ENCODE data around the gene LITAF. TPM values are rescaled to one million over a fixed set of nuclear protein-coding genes. Genes with fewer than 3 reads are reported as not detected.

Gene LITAF
- polyA plus RNA-seq, 1 donor from 2014 or later = 0.31 TPM

DNA sequence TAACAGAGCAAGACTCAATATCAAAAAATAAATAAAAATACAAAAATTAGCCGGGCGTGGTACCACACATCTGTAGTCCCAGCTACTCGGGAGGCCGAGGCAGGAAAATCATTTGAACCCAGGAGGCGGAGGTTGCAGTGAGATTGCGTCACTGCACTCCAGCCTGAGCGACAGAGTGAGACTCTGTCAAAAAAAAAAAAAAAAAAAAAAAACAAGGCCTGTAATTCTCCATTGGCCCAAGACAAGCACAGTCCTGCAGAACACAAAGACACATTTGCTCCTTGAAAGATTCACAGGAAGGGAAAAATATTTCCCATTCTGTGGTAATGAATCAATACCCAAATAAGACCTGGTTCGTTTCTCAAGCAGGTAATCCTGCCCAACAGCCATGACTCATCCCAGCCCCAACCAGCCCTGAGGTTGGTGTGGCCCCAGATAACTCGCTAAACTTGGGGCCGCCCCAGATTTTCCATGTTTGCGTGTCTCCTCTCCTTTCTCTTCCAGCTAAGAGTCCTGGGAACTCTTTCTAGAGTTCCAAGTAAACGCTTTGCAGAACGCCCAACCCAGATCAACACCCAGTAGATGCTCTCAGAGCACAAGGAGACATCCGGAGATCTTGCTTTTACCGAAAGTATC is 41.2 kb upstream of the LITAF start:
- H4K20me1 ChIP-seq (ENCODE audit: insufficient read depth) = no peaks in the 10 kb centered on the region
- H3K9me3 ChIP-seq (ENCODE audit: low read length) = no peaks in the 10 kb centered on the region
- H3K27me3 ChIP-seq (ENCODE audit: insufficient read depth, low read depth, low read length) = no peaks in the 10 kb centered on the region
- no peaks in the 10 kb centered on the region for H3F3A ChIP-seq (ENCODE audit: insufficient read depth, low read length, poor library complexity, severe bottlenecking)
- no peaks in the 10 kb centered on the region for H3K36me3 ChIP-seq (ENCODE audit: insufficient read depth, low read length)
- no peaks in the 10 kb centered on the region for H3K9me2 ChIP-seq (ENCODE audit: insufficient read depth, low read length)
- H3K27ac ChIP-seq (ENCODE audit: low read length) = no peak overlapping the region
- H2AFZ ChIP-seq (ENCODE audit: low read depth, low read length) = no peak overlapping the region
- H3K4me2 ChIP-seq (ENCODE audit: low read length) = no peak overlapping the region
- H3K4me3 ChIP-seq (ENCODE audit: low read length) = no peak overlapping the region
- TF ChIP-seq, protein P1, sequence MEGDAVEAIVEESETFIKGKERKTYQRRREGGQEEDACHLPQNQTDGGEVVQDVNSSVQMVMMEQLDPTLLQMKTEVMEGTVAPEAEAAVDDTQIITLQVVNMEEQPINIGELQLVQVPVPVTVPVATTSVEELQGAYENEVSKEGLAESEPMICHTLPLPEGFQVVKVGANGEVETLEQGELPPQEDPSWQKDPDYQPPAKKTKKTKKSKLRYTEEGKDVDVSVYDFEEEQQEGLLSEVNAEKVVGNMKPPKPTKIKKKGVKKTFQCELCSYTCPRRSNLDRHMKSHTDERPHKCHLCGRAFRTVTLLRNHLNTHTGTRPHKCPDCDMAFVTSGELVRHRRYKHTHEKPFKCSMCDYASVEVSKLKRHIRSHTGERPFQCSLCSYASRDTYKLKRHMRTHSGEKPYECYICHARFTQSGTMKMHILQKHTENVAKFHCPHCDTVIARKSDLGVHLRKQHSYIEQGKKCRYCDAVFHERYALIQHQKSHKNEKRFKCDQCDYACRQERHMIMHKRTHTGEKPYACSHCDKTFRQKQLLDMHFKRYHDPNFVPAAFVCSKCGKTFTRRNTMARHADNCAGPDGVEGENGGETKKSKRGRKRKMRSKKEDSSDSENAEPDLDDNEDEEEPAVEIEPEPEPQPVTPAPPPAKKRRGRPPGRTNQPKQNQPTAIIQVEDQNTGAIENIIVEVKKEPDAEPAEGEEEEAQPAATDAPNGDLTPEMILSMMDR (IDR thresholded peaks at IDR 0.05; ENCODE audit: poor library complexity, severe bottlenecking) = no peak
- TF ChIP-seq MXI1 (conservative IDR thresholded peaks at IDR 0.05; ENCODE audit: poor library complexity, severe bottlenecking) (no peak), EZH2 (IDR thresholded peaks at IDR 0.05; ENCODE audit: borderline replicate concordance, insufficient read depth, low read length, poor library complexity, severe bottlenecking) (no peak), TAF1 (IDR thresholded peaks at IDR 0.05; ENCODE audit: low read depth) (no peak), EP300 (conservative IDR thresholded peaks at IDR 0.05; ENCODE audit: poor library complexity, severe bottlenecking) (no peak), SMC3 (conservative IDR thresholded peaks at IDR 0.05; ENCODE audit: poor library complexity) (no peak), POLR2AphosphoS5 (IDR thresholded peaks at IDR 0.05) (no peak), RAD21 (conservative IDR thresholded peaks at IDR 0.05) (no peak)
- TF ChIP-seq, protein P2, sequence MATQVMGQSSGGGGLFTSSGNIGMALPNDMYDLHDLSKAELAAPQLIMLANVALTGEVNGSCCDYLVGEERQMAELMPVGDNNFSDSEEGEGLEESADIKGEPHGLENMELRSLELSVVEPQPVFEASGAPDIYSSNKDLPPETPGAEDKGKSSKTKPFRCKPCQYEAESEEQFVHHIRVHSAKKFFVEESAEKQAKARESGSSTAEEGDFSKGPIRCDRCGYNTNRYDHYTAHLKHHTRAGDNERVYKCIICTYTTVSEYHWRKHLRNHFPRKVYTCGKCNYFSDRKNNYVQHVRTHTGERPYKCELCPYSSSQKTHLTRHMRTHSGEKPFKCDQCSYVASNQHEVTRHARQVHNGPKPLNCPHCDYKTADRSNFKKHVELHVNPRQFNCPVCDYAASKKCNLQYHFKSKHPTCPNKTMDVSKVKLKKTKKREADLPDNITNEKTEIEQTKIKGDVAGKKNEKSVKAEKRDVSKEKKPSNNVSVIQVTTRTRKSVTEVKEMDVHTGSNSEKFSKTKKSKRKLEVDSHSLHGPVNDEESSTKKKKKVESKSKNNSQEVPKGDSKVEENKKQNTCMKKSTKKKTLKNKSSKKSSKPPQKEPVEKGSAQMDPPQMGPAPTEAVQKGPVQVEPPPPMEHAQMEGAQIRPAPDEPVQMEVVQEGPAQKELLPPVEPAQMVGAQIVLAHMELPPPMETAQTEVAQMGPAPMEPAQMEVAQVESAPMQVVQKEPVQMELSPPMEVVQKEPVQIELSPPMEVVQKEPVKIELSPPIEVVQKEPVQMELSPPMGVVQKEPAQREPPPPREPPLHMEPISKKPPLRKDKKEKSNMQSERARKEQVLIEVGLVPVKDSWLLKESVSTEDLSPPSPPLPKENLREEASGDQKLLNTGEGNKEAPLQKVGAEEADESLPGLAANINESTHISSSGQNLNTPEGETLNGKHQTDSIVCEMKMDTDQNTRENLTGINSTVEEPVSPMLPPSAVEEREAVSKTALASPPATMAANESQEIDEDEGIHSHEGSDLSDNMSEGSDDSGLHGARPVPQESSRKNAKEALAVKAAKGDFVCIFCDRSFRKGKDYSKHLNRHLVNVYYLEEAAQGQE (IDR thresholded peaks at IDR 0.05; ENCODE audit: borderline replicate concordance) = no peak
- no peak overlapping the region for H3K9ac ChIP-seq (ENCODE audit: low read length)
- no peaks in the 10 kb centered on the region for H3K79me2 ChIP-seq (replicated peaks; ENCODE audit: insufficient read depth, low read length)

DNA sequence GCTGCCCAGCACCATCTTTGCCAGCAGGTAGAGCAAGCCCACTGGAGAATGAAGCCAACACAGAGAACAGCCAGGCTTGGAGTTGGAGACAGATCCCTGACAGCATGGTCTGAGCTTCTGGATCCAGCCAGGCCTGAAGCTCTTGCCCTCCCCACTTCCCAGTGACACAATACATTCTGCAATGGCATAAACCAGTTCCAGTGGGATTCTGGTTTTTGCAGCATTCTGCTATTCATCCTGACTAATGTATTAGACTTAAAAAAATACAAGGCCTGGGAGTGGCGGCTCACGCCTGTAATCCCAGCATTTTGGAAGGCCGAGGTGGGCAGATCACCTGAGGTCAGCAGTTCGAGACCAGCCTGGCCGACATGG is 40.6 kb upstream of the LITAF start:
- no peaks in the 10 kb centered on the region for H3K9me2 ChIP-seq (ENCODE audit: insufficient read depth, low read length)
- H2AFZ ChIP-seq (ENCODE audit: low read depth, low read length) = no peak overlapping the region
- no peak overlapping the region for H3K9ac ChIP-seq (ENCODE audit: low read length)
- H3K36me3 ChIP-seq (ENCODE audit: insufficient read depth, low read length) = no peaks in the 10 kb centered on the region
- H3K79me2 ChIP-seq (replicated peaks; ENCODE audit: insufficient read depth, low read length) = no peaks in the 10 kb centered on the region
- no peaks in the 10 kb centered on the region for H3F3A ChIP-seq (ENCODE audit: insufficient read depth, low read length, poor library complexity, severe bottlenecking)
- H3K9me3 ChIP-seq (ENCODE audit: low read length) = no peaks in the 10 kb centered on the region
- no peaks in the 10 kb centered on the region for H4K20me1 ChIP-seq (ENCODE audit: insufficient read depth)
- no peak overlapping the region for H3K4me3 ChIP-seq (ENCODE audit: low read length)
- no peak overlapping the region for H3K27ac ChIP-seq (ENCODE audit: low read length)
- H3K4me2 ChIP-seq (ENCODE audit: low read length) = no peak overlapping the region
- H3K27me3 ChIP-seq (ENCODE audit: insufficient read depth, low read depth, low read length) = no peaks in the 10 kb centered on the region
- TF ChIP-seq, protein P2 (IDR thresholded peaks at IDR 0.05; ENCODE audit: borderline replicate concordance) = no peak
- TF ChIP-seq RAD21 (conservative IDR thresholded peaks at IDR 0.05) (no peak), TAF1 (IDR thresholded peaks at IDR 0.05; ENCODE audit: low read depth) (no peak), EP300 (conservative IDR thresholded peaks at IDR 0.05; ENCODE audit: poor library complexity, severe bottlenecking) (no peak), SMC3 (conservative IDR thresholded peaks at IDR 0.05; ENCODE audit: poor library complexity) (no peak), MXI1 (conservative IDR thresholded peaks at IDR 0.05; ENCODE audit: poor library complexity, severe bottlenecking) (no peak), POLR2AphosphoS5 (IDR thresholded peaks at IDR 0.05) (no peak), EZH2 (IDR thresholded peaks at IDR 0.05; ENCODE audit: borderline replicate concordance, insufficient read depth, low read length, poor library complexity, severe bottlenecking) (no peak)
- TF ChIP-seq, protein P1 (IDR thresholded peaks at IDR 0.05; ENCODE audit: poor library complexity, severe bottlenecking) = no peak
